HG03575 (cell line): ENCODE results near the gene RPL3.

Experiments used
- ATAC-seq: cut with Tn5 transposase; IDR thresholded peaks from one replicate; pipeline ENCODE4 v1.9.1; 2021; ENCODE audit not compliant: unreplicated experiment, insufficient number of reproducible peaks, low FRiP score; ENCODE audit errors: extremely low read depth

Gene RPL3

DNA sequence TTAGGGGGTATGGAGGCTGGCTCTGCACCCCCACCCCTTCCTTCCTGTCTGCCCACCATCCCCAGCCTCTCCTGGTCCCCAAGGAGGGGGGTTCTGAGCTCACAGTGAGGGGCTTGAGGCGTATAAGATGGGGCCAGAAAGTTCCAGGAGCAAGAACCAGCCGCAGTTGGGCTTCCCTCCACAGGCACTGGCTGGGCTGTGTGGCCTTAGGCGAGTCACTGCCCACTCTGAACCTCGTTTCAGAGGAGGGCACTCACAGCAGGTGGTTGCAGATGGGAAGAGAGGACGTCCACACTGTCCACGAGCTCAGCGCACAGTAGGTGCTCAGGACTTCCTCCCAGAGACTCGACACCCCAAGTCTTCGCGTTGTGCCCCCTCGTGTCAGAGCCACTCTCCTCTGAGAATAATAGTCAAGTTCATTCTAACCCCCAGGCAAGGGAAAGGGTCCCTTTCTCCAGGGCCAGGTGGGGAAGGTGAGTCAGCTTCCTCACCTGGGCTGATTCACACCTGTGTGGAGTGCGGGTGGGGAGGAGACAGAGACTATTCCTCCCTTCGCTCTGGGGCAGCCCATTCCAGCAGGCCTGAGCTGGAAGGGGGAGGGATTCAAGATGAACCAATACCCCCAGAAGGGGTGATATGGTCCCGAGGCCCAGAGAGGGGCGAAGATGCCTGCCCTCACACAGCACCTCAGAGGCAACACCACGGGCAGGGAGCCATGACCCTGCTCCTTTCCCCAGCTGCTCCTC is 29.3 kb downstream of the RPL3 start:
- no peak for ATAC-seq

DNA sequence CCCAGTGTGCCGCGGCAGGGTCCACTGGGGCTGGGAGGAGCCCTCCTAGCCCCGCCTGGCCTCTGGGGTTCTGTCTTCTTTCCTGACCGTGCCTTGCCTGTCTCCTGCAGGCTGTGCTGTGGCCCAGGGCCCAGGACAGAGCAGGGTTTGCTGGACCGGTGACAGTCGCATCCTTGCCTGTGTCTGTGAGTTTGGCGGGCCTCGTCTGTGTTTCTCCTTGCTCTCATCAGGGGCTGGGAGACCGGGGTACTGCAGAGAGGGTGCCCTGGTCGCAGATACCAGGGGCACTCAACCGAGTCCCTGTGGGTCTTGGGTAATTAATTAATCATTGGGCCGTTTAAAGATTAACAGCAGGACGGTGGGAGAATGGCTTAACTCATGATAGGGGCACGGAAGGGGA is 29.9 kb downstream of the RPL3 start:
- no peak for ATAC-seq

- no peak for ATAC-seq
Observed at GRCh38 chr22:39288135-39288898, 31.1 kb downstream of the RPL3 start.

DNA sequence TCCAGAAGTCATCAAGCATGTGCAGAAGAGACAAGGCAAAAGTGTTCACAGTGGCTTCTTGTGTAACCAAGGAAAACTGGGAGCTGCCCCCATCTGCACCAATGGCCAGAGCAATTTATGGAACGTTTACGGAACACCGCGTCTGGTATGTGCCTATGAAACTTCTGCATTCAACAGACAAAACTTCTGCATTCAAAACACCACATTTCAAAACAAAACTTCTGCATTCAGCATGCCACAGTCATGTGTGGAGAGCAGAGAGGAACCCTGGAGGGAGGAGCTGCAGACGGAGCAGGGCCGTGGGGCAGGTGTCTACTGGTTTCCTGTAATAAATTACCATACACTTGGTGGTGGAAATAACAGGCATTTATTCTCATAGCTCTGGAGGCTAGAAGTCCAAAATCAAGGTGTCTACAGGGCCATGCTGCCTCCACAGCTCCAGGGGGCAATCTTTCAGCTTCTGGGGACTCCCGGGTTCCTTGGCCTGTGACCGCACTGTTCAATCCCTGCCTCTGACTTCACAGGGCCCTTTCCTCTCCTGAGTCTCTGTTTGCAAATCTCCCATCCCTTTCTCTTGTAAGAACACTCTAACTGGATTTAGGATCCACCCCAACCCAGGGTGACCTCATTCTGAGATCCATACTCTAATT is 32.2 kb downstream of the RPL3 start:
- no peak for ATAC-seq

- ATAC-seq: no peak
Observed at GRCh38 chr22:39284983-39285382, 34.4 kb downstream of the RPL3 start.

- ATAC-seq: no peak
Observed at GRCh38 chr22:39284142-39284980, 35.1 kb downstream of the RPL3 start.

GRCh38 chr22:39283322-39284141 is 35.9 kb downstream of the RPL3 start:
- no peak for ATAC-seq

- ATAC-seq: no peak
Observed at GRCh38 chr22:39282645-39283321, 36.6 kb downstream of the RPL3 start.

GRCh38 chr22:39281126-39281525 is 38.3 kb downstream of the RPL3 start:
- ATAC-seq: no peak

- no peak for ATAC-seq
Observed at GRCh38 chr22:39280250-39280649, 39.2 kb downstream of the RPL3 start.

DNA sequence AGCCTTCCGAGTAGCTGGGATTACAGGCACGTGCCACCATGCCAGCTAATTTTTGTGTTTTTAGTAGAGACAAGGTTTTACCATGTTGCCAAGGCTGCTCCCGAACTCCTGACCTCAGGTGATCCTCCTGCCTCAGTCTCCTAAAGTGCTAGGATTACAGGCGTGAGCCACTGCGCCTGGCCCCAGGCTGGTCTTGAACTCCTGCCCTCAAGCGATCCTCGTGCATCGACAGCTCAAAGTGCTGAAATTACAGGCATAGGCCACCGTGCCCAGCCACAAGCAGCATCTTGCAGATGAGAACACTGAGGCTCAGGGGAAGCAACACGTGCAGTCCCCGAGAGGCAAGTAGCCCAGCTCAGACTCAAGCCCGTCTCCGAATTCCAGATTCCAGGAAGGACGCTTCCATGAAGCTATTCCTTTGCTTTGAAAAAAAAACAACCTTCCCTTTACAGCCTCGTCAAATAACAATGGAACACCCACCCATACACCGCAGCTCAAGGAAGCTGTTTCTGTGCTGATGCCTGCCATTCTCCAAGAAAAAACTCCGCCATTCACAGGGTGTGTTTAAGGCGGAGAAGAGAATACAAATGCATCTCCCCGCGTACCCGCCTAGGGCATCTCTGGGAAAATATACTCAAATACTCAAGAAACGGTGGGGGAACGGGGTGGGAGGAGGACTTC is 40.1 kb downstream of the RPL3 start:
- no peak for ATAC-seq

- no peak for ATAC-seq
Observed at GRCh38 chr22:39278040-39278439, 41.4 kb downstream of the RPL3 start.

- ATAC-seq: no peak
Observed at GRCh38 chr22:39277142-39277607, 42.2 kb downstream of the RPL3 start.

DNA sequence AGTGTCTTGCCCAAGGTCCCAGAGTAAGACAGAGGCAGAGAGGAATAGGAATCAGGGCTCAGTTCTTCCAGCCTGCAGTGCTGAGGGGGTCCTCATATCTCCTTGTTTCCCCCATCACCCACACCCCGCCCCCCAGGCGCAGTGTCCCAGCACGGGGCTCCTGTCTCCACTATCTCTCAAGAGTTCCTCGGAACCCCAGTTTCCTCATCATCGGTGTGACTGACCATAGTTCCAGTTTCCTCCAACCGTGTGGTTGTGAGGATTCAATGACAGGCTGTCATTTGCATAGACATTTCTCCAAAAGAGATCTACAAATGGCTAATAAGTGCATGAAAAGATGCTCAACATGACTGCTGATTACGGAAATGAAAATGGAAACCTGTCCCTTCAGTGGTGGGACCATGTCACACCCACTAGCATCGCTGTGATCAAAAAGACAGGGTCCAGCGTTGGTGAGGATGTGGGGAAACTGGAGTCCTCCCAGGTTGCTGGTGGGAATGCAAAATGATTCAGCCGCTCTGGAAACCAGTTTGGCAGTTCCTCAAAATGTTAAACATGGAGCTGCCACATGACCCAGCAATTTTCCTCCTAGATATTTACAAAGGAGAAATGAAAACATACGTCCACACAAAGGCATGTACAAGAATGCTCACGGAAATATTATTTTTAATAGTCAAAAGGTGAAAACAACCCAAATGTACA is 42.8 kb downstream of the RPL3 start:
- ATAC-seq: no peak

DNA sequence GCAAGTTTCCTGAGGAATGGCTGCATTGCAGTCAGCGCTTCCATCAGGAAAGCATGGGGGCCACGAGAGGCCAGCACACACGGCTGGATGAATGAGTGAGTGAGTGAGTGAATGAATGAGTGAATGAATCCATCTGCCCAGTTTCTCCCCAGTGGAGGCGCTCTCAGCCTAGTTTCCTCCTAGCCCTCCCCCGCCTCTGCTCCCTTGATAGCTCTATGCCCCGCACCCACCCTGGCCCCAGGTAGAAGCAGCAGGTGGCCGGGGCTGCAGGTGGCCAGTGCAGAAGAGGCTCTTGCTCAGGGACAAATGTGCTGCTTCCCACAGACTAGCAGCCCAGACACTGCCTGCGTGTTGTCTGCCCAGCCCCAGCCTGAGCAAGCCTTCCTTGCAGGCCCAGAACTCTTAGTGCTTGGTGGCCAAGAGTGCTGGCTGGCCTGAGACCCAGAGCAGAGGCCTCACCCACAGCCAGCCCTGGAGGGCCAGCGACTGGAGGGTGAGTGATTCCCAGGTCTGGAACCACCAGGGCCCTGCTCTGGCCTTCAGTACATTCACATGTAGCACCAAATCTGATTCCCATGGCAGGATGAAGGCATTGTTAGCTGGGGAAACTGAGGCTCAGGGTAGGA is 43.5 kb downstream of the RPL3 start:
- no peak for ATAC-seq
